AG09319 (cell line): ENCODE measurements around the gene SHQ1.

Experiments
- DNase-seq: peaks from one replicate; pipeline ENCODE4 v3.0.0-alpha.2; 2010; ENCODE audit warnings: low read depth; ENCODE audit errors: extremely low read depth
- CTCF ChIP-seq: IDR thresholded peaks from 2 replicates; pipeline ENCODE4 v1.5.1; 2011; ENCODE audit warnings: low read depth, mild to moderate bottlenecking, inconsistent platforms, low read length, moderate library complexity

SHQ1 gene

GRCh38 chr3:72846166-72846565 lies 2.1 kb downstream of the SHQ1 start:
- no peak for TF ChIP-seq CTCF
- DNase-seq: no peak

GRCh38 chr3:72844436-72844993 lies 3.7 kb downstream of the SHQ1 start:
- TF ChIP-seq CTCF: no peak
- no peak for DNase-seq

GRCh38 chr3:72839057-72839456 lies 9.2 kb downstream of the SHQ1 start:
- no peak for DNase-seq
- no peak for TF ChIP-seq CTCF

GRCh38 chr3:72836923-72837322 lies 11.3 kb downstream of the SHQ1 start:
- DNase-seq: no peak
- TF ChIP-seq CTCF: no peak

GRCh38 chr3:72836416-72836815 lies 11.8 kb downstream of the SHQ1 start:
- TF ChIP-seq CTCF: no peak
- no peak for DNase-seq

- DNase-seq: no peak
- TF ChIP-seq CTCF: no peak
Measured at GRCh38 chr3:72830452-72831223, 17.6 kb downstream of the SHQ1 start.

- no peak for DNase-seq
- no peak for TF ChIP-seq CTCF
Measured at GRCh38 chr3:72829701-72830100, 18.5 kb downstream of the SHQ1 start.
